HUDEP-2 (cell line): Measurements from ENCODE around the gene EFNA2.

Source experiments
- DNase-seq, 76 experiments: peaks; one replicate each; lab custom pipeline; 2025; ENCODE audit not compliant: unreplicated experiment in 76 of 76; lab: John Stamatoyannopoulos, UW

The EFNA2 gene

DNA sequence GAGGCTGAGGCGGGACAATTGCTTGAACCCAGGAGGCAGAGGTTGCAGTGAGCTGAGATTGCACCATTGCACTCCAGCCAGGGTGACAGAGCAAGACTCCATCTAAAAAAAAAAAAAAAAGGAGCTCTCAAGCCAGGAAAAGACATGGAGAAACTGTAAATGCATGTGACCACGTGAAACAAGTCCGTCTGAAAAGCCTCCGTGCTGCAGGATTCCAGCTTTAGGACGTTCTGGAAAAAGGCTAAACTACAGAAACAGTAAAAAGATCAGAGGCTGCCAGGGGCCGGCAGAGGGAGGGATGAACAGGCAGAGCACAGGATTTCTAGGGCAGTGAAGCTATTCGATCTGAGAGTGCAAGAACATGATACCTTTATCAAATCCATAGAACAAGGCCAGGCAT is 57.4 kb downstream of the EFNA2 start:
- DNase-seq = no peak

DNA sequence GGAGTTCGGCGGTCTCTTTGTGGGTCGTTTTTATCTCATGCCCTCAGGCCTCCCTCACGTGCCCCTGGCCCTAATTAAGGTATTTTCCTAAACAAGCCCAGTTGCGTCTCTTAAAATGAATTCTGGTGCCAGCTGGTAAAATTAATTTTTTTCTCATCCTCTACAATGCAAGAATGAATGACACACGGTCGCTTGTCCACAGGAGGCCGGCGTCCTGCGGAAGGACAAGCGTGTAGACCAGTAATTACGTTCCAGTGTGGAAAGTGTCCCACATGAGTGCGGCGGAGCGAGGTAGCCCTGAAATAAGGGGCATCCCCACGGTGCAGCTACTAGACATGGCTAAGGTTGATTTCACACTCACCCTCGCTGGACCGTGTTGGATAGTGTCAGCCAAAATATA is 63.5 kb downstream of the EFNA2 start:
- no peak for DNase-seq

- DNase-seq = no peak
Observed at GRCh38 chr19:1350867-1351266, 65.2 kb downstream of the EFNA2 start.
